Ishikawa (cell line): Measurements from ENCODE around the gene CAMK2D.

ENCODE experiments used
- CEBPB ChIP-seq: IDR thresholded peaks from 2 replicates; pipeline ENCODE4 v1.6.1; 2012
- CREB1 ChIP-seq: IDR thresholded peaks from 2 replicates; pipeline ENCODE4 v1.6.1; 2012; ENCODE audit warnings: low read depth
- EGR1 ChIP-seq: IDR thresholded peaks from 2 replicates; pipeline ENCODE4 v1.6.1; 2012
- EP300 ChIP-seq: IDR thresholded peaks from 2 replicates; pipeline ENCODE4 v1.6.1; 2012; ENCODE audit warnings: borderline replicate concordance
- FOXM1 ChIP-seq: IDR thresholded peaks from 2 replicates; pipeline ENCODE4 v1.6.1; 2012; ENCODE audit warnings: low read depth, borderline replicate concordance
- TAF1 ChIP-seq: IDR thresholded peaks from 2 replicates; pipeline ENCODE4 v1.6.1; 2012; ENCODE audit warnings: low read depth, mild to moderate bottlenecking
- TCF12 ChIP-seq: IDR thresholded peaks from 2 replicates; pipeline ENCODE4 v1.6.1; 2012; ENCODE audit warnings: low read depth
- TEAD4 ChIP-seq: IDR thresholded peaks from 2 replicates; pipeline ENCODE4 v1.6.1; 2012
- YY1 ChIP-seq: IDR thresholded peaks from 2 replicates; pipeline ENCODE4 v1.6.1; 2012; ENCODE audit warnings: low read depth
- TF ChIP-seq, protein P1 (sequence below): IDR thresholded peaks from 2 replicates; pipeline ENCODE4 v1.6.1; 2012
- TF ChIP-seq, protein P2 (sequence below): IDR thresholded peaks from 2 replicates; pipeline ENCODE4 v1.6.1; 2012; ENCODE audit warnings: low read depth, mild to moderate bottlenecking

DNA sequence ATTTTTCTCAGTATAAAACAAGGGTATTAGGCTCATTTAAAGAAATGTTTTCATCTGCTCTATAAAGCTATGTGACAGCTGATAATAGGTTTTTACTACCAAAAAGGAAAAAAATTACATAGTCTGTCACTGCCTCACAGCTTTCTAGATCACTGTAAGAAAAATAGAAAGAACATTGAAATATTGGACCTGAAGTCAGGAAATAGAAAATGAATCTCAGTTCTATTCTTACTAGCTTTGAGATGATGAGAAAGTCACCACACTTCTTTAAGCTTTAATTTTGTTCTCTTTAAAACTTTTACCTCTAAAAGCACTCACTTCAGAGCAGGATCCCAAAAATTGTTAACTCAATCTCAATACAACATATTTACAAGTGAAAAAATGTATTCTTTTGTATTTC lies 45.3 kb upstream of the CAMK2D start:
- TF ChIP-seq YY1 (no peak), FOXM1 (no peak), EP300 (no peak), TCF12 (no peak), CEBPB (no peak), TAF1 (no peak), TEAD4 (no peak), EGR1 (no peak), CREB1 (no peak)
- TF ChIP-seq, protein P1, sequence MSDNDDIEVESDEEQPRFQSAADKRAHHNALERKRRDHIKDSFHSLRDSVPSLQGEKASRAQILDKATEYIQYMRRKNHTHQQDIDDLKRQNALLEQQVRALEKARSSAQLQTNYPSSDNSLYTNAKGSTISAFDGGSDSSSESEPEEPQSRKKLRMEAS = no peak
- TF ChIP-seq, protein P2, sequence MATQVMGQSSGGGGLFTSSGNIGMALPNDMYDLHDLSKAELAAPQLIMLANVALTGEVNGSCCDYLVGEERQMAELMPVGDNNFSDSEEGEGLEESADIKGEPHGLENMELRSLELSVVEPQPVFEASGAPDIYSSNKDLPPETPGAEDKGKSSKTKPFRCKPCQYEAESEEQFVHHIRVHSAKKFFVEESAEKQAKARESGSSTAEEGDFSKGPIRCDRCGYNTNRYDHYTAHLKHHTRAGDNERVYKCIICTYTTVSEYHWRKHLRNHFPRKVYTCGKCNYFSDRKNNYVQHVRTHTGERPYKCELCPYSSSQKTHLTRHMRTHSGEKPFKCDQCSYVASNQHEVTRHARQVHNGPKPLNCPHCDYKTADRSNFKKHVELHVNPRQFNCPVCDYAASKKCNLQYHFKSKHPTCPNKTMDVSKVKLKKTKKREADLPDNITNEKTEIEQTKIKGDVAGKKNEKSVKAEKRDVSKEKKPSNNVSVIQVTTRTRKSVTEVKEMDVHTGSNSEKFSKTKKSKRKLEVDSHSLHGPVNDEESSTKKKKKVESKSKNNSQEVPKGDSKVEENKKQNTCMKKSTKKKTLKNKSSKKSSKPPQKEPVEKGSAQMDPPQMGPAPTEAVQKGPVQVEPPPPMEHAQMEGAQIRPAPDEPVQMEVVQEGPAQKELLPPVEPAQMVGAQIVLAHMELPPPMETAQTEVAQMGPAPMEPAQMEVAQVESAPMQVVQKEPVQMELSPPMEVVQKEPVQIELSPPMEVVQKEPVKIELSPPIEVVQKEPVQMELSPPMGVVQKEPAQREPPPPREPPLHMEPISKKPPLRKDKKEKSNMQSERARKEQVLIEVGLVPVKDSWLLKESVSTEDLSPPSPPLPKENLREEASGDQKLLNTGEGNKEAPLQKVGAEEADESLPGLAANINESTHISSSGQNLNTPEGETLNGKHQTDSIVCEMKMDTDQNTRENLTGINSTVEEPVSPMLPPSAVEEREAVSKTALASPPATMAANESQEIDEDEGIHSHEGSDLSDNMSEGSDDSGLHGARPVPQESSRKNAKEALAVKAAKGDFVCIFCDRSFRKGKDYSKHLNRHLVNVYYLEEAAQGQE = no peak
